Hematopoietic multipotent progenitor cell treated with erythropoietin and hydrocortisone succinate and interleukin-3 and kit ligand, for 6 days (in vitro differentiated cells): ENCODE data around the gene PREB.
"Not testable (repeated sequence)": the region's sequence is repeated elsewhere in the genome, so short reads cannot be mapped to it uniquely, and the experiment has no call there.

Experiments
- DNase-seq: peaks from one replicate; pipeline ENCODE4 v3.0.0-alpha.2; 2015

Gene PREB

DNA sequence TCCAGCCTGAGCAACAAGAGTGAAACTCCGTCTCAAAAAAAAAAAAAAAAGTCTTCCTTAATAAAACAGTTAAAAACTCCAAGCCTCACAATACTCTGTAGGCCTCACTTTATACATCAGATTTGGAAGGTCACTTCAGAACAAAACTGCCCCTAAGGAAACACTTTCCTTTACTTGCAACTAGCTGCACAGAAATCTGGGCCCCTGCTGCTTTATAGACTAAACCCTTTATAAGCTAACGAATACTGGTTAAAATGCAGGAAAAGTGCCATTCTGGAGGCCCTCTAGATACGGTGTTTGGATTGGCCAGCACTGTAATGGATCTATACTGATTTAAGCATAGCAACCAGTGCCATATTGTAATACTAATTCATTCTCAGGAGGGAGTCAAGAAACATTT, 9.3 kb downstream of the PREB start:
- no peak for DNase-seq

DNA sequence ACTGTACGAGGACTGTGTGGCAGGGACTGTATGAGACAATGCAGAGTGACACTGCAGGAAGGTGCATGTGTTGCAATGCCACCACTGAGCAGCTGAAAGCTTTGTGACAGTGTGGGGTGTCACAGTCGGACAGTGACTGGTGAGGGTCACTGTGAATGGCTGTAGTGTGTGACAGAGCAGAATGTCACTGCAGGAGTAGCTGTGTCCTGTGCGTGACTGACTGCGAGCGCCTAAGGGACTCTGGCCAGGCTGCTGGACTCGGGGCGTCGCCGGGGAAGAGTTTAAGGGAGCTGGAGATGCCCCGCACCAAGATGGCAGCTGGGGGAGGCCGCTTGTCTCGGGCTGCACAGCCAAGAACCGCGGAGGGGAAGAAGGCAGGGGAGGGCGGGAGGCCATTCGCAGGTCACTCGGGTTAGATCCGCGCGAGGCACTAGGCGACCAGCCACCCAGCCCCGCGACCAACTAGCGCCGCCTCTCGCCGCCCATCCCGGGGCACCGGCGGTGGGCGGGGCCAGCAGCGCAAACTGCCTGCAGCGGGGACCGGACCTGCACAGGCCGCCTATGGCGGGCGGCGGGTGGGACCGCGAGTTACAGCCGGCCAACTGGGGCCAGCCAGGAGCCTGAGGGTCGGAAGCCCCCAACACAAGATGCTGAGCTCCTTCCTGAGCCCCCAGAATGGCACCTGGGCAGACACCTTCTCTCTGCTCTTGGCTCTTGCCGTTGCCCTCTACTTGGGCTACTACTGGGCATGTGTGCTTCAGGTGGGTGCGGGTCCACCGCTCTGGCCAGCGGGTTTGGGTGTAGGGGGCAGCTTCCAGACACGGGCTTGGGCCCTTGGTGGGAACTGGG, 10.9 kb downstream of the PREB start, which contains the start of gene ABHD1:
Gene ABHD1 (plus strand): TSS at position 514 of the 849 bp plus-strand sequence. CDS start 134 bp downstream, at position 648.
- peak; percentile 64 for DNase-seq

DNA sequence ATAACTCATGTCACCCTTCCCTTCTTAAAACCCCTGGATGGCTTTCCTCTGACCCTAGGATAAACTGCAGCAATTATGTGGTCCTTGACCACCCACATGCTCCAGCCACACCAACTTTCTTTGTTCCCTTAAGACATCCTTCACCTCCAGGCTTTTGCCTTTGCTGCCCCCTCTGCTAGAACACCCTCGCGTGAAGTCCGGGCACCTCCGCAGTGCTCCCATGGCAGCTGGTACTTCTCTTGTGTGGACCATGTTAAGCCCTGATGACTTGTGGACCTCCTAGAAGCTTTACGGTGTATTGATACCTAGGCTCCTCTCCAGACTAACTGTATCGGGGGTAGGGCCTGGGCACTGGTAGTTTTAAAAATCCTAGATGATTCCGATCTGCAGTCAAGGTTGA, 11.6 kb downstream of the PREB start:
- no peak for DNase-seq

DNA sequence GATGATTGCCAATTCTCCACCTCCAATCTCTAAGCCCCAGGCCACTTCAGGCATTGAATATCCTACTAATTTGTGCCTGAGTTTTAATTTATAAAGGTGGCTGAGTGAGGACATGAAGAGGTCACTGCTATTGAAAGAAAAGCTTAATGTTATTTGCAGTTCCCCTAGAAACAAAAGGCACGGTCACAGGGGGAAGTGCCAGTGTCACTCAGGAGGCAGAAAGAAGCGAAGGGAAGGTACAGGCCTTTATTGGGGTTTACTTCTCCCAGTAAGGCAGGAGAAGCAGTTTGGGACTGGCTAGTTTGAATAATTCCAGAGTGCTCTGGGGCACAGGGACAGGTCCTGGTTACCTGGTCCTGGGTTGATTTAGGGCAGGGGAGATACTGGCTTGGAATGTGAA, 12.5 kb downstream of the PREB start:
- no peak for DNase-seq

DNA sequence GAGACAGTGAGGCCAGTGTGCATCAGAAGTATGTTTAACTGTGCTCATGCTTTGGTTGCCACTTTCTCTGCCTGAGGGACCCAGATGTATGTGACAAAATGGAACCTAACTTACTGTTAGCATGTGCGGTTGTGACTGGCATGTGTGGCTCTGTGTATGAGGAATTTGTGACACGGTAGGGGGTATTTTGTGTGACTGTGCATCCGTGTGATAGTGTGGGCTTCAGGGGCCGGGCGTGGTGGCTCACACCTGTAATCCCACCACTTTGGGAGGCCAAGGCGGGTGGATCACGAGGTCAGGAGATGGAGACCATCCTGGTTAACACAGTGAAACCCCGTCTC, 15.1 kb downstream of the PREB start:
- DNase-seq, result peak; percentile 28

DNA sequence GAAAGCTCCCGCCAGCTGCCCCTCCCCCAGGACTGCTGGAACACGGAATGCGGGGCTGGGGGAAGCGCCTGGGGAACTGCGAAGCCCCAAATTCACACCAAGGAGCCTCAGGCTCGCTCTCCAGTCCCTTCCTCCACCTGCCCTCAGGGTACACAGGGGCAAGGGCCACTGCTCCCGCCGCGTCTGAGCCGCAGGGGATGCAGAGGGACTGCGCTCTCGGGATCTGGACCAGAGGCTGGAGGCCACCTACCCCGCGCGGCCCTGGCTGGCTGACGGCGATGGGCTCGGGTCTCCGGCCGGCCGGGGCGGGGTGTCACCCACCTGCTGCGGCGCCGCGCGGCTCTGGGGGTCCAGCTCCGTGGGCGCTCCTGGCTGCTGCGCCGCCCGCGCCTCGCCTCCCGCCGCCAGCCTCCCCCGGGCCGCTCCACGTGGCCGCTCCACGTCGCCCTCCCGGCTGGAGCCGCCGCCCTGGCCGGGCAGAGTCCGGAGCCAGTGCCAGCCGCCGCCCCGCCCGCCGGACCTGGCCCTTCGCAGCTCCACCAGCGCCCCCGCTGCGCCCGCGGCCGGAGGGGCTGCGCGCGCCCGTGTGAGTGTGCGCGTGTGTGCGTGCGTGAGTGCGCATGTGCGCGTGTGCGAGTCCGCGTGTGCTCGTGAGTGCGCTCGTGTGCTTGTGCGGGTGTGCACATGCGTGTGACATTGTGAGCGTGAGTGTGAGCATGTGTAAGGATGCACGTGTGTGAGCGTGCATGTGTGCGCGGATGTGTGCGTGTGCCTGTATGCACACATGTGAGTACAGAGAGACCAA, 15.7 kb downstream of the PREB start, which contains the start of gene CGREF1:
Gene CGREF1 (minus strand): TSS at position 604 of the 805 bp plus-strand sequence. CDS start 14,762 bp downstream, outside the sequence.
- DNase-seq, result peak; percentile 24

DNA sequence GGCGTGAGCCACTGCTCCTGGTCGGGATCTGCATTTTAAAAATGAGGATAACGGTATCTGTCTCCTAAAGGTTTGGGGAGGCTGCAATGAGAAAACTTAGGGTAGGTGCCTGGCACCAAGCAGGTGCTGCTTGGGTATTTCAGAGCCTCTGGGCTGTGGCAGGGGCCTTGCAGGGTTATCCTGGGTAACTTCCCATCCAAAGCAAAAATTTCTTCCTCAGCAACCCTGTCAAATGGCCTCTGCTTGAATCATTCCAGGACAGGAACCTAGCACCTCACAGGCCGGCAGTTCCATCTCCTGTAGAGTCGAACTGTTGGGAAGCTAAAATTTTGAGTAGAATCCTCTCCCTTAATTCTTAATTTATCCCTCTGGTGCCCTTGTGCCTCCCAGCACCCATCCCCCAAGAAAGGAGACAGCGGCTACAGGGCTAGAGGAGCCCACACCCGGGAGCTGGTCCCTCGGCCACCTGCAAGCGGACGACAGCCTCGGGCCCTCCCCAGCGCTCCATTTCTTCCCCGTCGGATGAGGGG, 16.4 kb downstream of the PREB start:
- DNase-seq, result no peak

DNA sequence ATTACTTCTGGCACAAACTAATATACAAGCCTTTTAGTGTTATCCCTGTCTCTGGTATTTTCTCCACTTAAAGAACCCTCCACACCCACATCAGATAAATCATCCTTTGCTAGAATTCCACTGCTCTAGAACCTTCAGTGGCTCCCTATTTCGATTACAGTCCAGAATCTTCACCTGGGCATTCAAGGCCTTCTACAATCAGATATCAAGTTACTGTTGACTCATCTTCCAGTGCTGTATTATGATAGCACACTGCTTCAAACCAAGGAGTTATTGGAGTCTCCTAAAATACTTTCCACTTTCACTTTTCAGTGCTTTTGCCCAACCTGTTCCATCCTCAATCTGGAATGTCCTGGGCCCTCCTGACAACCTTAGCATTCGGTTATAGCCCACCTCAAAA, 18.9 kb downstream of the PREB start:
- DNase-seq, result no peak

DNA sequence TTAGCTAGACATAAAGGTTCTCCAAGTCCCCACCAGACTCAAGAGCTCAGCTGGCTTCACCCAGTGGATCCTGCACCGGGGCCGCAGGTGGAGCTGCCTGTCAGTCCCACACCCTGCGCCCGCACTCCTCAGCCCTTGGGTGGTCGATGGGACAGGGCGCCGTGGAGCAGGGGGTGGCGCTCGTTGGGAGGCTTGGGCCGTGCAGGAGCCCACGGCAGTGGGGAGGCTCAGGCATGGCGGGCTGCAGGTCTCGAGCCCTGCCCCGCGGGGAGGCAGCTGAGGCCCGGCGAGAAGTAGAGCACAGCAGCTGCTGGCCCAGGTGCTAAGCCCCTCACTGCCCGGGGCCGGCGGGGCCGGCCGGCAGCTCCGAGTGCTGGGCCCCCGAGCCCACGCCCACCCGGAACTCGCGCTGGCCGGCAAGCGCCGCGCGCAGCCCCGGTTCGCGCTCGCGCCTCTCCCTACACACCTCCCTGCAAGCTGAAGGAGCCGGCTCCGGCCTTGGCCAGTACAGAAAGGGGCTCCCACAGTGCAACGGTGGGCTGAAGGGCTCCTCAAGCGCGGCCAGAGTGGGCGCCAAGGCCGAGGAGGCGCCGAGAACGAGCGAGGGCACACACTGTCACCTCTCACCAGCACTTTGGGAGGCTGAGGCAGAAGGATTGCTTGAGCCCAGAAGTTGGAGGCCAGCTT, 22.9 kb downstream of the PREB start:
- DNase-seq, result not testable (repeated sequence)

DNA sequence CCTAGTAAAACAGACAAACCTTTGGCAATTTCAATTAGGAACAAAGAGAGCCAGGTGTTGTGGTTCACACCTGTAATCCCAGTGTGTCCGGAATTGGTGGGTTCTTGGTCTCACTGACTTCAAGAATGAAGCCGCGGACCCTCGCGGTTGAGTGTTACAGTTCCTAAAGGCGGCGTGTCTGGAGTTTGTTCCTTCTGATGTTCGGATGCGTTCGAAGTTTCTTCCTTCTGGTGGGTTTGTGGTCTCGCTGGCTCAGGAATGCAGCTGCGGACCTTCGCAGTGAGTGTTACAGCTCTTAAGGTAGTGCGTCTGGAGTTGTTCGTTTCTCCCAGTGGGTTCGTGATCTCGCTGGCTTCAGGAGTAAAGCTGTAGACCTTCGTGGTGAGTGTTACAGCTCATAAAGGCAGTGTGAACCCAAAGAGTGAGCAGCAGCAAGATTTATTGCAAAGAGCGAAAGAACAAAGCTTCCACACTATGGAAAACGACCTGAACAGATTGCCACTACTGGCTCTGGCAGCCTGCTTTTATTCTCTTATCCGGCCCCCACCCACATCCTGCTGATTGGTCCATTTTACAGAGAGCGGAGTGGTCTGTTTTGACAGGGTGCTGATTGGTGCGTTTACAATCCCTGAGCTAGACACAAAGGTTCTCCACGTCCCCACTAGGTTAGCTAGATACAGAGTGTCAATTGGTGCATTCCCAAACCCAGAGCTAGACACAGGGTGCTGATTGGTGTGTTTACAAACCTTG, 23.7 kb downstream of the PREB start:
- DNase-seq, result not testable (repeated sequence)

DNA sequence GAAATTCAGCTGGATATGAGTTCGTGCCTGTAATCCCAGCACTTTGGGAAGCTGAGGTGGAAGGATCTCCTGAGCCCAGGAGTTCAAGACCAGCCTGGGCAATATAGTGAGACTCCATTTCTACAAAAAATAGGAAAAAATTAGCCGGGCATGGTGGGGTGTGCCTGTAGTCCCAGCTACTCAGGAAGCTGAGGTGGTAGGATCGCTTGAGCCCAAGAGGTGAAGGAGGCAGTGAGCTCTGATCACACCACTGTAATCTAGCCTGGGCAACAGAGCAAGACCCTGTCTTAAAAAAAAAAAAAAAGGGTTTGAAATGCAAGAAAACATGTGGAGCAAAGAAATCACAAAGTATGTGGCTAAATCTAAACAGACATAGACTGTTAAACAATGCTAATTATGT, 25.4 kb downstream of the PREB start:
- no peak for DNase-seq

DNA sequence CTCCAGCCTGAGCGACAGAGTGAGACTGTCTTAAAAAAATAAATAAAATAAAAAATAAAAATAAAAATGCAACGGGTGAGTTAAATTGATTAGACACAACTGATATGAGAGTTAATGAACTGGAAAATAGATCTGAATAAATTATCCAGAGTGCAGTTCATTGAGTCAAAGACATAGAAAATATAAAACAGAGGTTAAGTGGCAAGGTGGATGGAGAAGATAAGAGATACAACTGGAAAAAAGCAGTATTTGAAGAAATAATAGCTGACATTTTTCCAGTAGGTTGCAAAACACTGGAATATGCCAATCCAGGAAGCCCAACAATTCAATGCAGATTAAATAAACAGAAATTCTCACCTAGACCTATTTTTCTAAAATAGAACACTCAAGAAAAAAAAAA, 26.2 kb downstream of the PREB start:
- peak; percentile 46 for DNase-seq

DNA sequence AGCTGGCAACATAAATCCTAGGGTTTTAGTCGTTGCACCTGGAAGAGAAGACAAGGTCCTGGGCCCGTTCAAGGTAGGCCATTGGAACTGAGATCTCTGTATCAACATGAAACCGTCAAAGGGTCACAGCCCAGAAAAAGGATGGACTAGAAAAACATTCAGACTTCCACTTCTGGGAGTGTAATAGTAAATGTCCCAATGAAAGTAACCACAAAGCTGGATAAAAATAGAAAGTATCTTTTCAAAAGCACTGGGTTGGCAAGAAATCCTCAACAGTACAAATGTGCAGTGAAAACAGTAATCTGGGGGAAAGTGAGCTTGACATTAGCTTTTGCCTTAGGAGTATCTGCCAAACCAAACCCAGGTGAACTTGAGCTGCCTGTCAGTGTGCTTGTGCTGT, 28.5 kb downstream of the PREB start:
- DNase-seq, result no peak

DNA sequence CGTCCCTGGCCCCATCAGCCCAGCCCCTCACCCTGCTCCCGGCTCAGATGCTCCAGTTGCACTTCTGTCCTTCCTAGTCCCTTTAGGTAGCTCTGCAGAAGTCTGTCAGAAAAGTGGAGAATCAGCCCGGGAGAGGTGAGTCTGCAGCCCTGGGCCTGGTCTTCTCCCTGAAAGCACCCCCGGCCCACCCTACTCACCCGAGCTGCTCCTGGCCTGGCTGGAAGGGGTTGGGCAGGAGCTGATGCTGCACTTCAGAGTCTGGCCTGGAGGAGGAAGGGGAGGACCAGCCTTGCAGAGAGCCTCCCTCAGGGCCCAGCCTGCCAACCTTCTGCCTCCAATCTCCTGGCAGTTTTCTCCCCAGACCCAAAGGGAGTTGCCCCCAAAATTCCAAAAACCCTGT, 32.1 kb downstream of the PREB start:
- no peak for DNase-seq

DNA sequence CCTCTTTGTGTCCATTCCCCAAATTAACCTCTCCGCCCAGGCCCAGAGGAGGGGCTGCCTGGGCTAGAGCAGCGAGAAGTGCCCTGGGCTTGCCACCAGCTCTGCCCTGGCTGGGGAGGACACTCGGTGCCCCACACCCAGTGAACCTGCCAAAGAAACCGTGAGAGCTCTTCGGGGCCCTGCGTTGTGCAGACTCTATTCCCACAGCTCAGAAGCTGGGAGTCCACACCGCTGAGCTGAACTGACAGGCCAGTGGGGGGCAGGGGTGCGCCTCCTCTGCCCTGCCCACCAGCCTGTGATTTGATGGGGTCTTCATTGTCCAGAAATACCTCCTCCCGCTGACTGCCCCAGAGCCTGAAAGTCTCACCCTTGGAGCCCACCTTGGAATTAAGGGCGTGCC, 34.4 kb downstream of the PREB start:
- DNase-seq, result no peak

DNA sequence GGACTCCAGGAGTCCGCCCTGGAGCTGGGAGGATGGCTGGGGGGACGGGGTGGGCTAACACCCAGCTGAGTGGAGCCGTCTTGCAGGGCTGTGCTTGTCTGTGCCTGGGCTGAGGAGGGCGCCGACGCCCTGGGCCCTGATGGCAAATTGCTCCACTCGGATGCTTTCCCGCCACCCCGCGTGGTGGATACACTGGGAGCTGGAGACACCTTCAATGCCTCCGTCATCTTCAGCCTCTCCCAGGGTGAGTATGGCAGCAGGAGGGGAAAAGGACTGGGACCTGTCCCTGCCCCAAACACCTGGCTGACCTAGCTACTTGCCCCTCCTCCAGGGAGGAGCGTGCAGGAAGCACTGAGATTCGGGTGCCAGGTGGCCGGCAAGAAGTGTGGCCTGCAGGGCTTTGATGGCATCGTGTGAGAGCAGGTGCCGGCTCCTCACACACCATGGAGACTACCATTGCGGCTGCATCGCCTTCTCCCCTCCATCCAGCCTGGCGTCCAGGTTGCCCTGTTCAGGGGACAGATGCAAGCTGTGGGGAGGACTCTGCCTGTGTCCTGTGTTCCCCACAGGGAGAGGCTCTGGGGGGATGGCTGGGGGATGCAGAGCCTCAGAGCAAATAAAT, 35.0 kb downstream of the PREB start:
- DNase-seq, result no peak

DNA sequence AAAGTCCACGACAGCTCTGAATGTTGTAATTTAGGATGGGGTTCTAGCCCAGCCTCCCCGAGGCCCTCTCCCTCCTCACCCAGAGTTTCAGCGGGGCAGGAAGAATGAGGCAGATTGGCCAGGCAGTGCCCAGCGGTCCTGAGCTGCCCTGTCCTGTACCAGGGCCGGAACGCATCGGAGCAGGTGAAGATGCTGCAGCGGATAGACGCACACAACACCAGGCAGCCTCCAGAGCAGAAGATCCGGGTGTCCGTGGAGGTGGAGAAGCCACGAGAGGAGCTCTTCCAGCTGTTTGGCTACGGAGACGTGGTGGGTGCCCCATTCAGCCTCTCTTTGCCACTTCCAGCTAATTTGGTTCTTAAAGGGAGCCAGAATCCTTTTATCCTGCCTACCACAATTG, 37.1 kb downstream of the PREB start:
- DNase-seq, result no peak

DNA sequence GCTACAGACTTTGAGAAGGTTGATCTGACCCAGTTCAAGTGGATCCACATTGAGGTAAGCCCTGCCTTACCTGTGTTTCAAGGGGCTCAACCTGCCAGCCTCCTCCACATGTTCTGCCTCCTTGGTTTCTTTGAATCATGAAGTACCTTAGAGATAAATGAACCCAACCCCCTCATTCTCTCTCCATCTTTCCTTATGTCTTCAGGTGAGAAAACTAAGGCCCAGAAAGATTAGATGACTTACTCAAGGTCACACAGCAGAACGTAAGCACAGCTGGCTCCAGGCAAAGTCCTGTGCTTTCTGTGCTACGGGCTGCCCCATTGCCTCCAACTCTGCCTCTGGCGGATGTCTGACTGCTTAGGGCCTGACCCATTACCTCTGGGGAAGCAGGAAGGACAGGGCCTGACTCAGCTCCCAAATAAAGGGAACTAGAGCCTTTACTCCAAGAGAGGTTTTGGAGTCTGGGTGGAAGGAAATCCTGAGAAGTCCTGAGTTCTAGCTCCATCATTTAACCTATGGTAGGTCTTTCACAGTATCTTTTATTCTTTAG, 37.6 kb downstream of the PREB start:
- DNase-seq, result no peak

DNA sequence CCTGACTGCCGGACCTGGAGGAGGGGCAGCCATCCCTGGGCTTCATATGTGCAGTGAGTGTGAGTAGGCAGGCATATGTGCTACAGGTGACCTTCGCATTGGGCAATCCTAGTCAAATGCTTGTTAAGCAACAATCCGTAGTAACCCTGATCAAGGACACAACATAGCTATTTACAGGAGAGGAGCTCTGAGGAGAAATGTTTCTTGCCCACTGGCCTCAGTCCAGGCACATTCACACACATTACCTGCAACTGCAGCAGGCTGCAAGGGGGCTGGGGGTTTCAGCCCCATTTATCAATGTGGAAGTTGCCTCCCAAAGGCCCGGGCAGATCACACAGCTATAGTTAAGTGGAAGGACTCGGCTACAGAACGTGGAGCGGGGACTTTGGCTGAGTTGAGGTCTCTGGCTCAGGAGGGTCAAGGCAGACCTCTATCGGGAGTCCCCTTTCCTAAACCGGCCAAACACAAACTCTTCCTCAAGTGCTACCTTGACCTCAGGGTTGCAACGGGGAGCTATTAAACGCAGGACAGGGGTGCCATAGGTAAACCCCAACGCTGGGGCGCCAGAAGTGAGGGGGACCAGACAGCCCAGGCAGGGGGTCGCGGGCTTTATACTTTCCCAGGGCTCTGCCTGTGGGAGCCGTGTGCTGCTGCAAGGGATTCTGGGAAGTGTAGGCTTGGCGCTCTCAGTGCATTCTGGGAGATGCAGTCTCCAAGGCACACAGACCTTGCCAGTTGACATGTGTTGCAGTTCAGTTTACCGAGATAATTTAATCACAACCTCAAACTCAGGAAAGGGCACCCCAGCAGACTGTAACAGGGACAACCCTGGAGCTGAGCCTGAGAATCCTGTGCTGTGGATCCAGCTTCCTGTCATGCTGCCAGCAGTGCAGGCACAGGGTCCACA, 38.4 kb downstream of the PREB start:
- DNase-seq, result peak; percentile 88

DNA sequence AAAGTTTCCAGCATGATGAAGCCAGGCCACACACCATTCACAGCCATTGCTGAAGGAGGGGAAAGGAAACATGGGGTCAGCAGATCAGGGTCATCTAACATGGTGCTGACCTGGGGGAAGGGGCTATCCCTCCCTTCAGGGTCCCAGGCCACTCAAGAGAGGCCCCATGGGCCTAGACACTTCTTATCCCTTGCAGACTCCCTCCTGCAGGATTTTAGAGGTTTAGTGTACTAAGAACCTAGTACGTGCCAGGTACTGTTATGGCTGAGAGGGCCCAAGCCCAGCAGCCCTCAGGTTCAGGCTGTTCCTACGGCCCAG, 39.0 kb downstream of the PREB start:
- DNase-seq, result no peak
